ENCODE data around the gene PTPN18. TPM values are rescaled to one million over a fixed set of nuclear protein-coding genes. Genes with fewer than 3 reads are reported as not detected.
A peak's percentile ranks its signal among the peaks of the same experiment; 100 is the strongest.

Gene PTPN18
- total RNA-seq, 4 donors from 2014 or later = 39.8 to 72.6 (median 54.8) TPM

DNA sequence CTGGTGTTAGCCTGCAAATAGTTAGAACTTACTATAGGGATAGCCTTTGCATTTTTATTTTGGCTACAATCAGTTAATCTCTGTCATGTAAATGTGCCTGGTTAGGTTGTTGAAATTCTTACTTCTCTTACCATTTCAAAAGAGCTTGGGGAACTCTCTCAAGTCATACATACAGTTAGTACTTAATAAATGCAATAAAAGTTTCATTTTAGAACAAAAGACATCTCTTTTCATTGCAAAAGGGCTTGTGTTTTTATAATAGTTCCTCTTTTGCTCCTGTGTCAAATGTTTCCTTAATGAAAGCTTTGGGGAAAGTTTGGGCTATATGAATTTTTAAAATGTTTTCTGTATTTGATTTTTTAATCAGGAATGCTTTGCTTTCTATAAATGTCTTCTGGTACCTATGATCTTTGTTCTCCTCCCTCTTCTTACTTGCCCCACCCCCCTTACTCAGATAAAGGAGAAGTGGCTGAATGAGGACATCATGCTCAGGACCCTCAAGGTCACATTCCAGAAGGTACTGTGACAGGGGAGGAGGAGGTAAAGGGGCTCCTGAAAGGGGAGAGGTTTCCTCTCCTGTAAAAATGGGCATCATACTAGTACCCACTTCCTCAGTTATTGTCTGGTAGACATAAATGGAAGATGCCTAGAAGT, 13.6 kb downstream of the PTPN18 start:
- no peak for DNase-seq (ENCODE audit: low spot score in 2 of 2)
- peaks cover 0 to 11% (median 0%) of the 10 kb centered on the region in 3 donors for H3K36me3 ChIP-seq
- H3K4me3 ChIP-seq = no peak overlapping the region
- H3K27ac ChIP-seq = no peak overlapping the region
- H3K4me1 ChIP-seq = peaks cover 0 to 45% (median 7%) of the 10 kb centered on the region in 4 donors
- H3K27me3 ChIP-seq = no peaks in the 10 kb centered on the region
- no peak for TF ChIP-seq EP300 (IDR thresholded peaks at IDR 0.05)
- TF ChIP-seq, protein P1, sequence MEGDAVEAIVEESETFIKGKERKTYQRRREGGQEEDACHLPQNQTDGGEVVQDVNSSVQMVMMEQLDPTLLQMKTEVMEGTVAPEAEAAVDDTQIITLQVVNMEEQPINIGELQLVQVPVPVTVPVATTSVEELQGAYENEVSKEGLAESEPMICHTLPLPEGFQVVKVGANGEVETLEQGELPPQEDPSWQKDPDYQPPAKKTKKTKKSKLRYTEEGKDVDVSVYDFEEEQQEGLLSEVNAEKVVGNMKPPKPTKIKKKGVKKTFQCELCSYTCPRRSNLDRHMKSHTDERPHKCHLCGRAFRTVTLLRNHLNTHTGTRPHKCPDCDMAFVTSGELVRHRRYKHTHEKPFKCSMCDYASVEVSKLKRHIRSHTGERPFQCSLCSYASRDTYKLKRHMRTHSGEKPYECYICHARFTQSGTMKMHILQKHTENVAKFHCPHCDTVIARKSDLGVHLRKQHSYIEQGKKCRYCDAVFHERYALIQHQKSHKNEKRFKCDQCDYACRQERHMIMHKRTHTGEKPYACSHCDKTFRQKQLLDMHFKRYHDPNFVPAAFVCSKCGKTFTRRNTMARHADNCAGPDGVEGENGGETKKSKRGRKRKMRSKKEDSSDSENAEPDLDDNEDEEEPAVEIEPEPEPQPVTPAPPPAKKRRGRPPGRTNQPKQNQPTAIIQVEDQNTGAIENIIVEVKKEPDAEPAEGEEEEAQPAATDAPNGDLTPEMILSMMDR (IDR thresholded peaks at IDR 0.05) = no peak
- TF ChIP-seq POLR2A (IDR thresholded peaks at IDR 0.05) = no peak
- no peaks in the 10 kb centered on the region for H3K9me3 ChIP-seq

DNA sequence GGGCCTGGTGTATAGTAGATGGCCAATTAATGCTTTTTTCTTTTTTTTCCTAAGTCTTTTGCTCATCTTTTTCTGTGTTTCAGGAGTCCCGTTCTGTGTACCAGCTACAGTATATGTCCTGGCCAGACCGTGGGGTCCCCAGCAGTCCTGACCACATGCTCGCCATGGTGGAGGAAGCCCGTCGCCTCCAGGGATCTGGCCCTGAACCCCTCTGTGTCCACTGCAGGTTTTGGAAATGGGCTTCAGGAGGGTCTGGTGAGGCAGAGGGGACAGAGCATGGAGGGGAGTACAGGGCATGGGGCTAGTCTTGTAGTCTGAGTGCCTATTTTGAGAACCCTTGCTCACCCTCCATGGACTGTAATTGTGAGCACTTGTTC, 14.1 kb downstream of the PTPN18 start:
- TF ChIP-seq POLR2A (IDR thresholded peaks at IDR 0.05) (no peak), EP300 (IDR thresholded peaks at IDR 0.05) (no peak)
- TF ChIP-seq, protein P1 (IDR thresholded peaks at IDR 0.05) = no peak
- DNase-seq (ENCODE audit: low spot score in 2 of 2) = no peak
- Histone ChIP-seq H3K36me3 (peaks cover 0 to 12% (median 0%) of the 10 kb centered on the region in 3 donors), H3K27me3 (no peaks in the 10 kb centered on the region), H3K27ac (no peak overlapping the region), H3K9me3 (no peaks in the 10 kb centered on the region), H3K4me3 (no peak overlapping the region), H3K4me1 (peaks cover 0 to 50% (median 7%) of the 10 kb centered on the region in 4 donors)
- 93 to 97% methylated on average over 5 of the region's 5 CpGs for WGBS, 2 donors

DNA sequence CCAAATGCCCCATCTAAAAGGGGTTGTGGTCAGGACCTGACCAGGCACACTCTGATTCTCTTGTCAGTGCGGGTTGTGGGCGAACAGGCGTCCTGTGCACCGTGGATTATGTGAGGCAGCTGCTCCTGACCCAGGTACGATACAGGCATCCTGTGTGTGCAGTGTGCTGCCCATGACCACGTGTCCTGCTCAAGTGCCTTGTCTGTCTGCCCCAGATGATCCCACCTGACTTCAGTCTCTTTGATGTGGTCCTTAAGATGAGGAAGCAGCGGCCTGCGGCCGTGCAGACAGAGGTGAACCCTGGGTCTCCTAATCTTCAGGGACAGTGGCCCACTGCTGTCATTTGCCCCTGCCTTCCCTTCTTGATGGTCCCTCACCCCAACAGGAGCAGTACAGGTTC, 14.6 kb downstream of the PTPN18 start:
- Histone ChIP-seq H3K4me3 (no peak overlapping the region), H3K4me1 (peaks cover 0 to 53% (median 7%) of the 10 kb centered on the region in 4 donors), H3K27me3 (no peaks in the 10 kb centered on the region), H3K9me3 (no peaks in the 10 kb centered on the region), H3K27ac (peak overlapping the region in 2 of 4 donors; percentile 90), H3K36me3 (peaks cover 0 to 18% (median 0%) of the 10 kb centered on the region in 3 donors)
- TF ChIP-seq, protein P1 (IDR thresholded peaks at IDR 0.05) = no peak
- TF ChIP-seq EP300 (IDR thresholded peaks at IDR 0.05) (no peak), POLR2A (IDR thresholded peaks at IDR 0.05) (no peak)
- WGBS, 2 donors = 88 to 94% methylated on average over 9 of the region's 9 CpGs
- DNase-seq (ENCODE audit: low spot score in 2 of 2) = no peak

DNA sequence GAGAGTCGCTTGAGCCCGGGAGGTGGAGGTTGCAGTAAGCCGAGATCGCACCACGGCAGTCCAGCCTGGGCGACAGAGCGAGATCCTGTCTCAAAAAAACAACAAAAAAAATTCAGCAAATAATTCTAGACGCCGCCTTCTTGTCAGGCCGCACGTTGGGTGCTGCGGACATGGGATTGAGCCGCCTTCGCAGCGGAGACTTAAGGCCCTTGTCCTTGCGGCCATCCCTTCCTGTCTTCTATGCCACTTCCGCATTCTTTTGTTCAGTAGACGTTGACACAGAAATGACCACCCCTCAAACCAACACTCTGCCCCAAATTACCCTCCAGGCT, 15.8 kb downstream of the PTPN18 start:
- Histone ChIP-seq H3K9me3 (no peaks in the 10 kb centered on the region), H3K36me3 (peaks cover 0 to 30% (median 0%) of the 10 kb centered on the region in 3 donors), H3K4me1 (peaks cover 0 to 53% (median 9%) of the 10 kb centered on the region in 4 donors), H3K27ac (peak overlapping the region; percentile 69 to 90 (median 88)), H3K4me3 (peak overlapping the region; percentile 72 to 85 (median 74)), H3K27me3 (no peaks in the 10 kb centered on the region)
- DNase-seq (ENCODE audit: low spot score in 2 of 2) = no peak
- no peak for TF ChIP-seq EP300 (IDR thresholded peaks at IDR 0.05)
- no peak for TF ChIP-seq POLR2A (IDR thresholded peaks at IDR 0.05)
- TF ChIP-seq, protein P1 (IDR thresholded peaks at IDR 0.05) = no peak
- WGBS, 2 donors = 28 to 44% methylated on average over 18 of the region's 18 CpGs

DNA sequence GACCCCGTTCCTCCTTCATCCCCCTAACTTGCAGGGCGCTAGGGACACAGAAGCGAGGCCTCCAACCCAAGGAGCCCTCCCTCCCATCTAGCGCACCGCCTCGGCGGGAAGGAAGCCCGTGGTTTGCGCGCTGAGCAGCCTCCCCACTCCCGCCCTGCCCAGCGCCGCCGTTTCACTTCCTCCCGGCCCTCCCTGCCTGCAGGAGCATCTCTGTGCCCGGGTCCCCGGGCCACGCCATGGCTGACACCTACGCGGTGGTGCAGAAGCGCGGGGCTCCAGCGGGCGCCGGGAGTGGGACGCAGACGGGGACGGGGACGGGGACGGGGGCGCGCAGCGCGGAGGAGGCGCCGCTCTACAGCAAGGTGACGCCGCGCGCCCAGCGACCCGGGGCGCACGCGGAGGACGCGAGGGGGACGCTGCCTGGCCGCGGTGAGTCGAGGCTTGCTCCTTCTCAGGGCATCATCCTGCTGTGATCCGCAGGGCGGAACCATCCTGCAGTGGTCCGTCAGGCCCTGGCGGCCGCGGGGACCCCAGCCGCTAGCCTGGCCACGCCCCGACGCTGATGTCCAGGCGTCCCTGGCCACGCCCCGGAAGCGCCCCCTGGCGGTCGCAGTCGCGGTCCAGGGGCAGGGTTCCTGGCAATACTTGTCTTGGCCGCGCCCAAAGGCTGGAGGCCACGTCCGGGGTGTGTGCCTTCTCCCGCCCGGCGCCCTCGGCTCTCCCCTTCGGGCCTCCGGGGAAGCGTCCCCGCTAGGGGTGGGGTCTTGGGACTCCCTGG, 16.4 kb downstream of the PTPN18 start:
- Histone ChIP-seq H3K27ac (peak overlapping the region; percentile 69 to 90 (median 88)), H3K4me1 (peaks cover 0 to 53% (median 9%) of the 10 kb centered on the region in 4 donors), H3K27me3 (no peaks in the 10 kb centered on the region), H3K4me3 (peak overlapping the region; percentile 72 to 85 (median 74)), H3K36me3 (peaks cover 0 to 31% (median 0%) of the 10 kb centered on the region in 3 donors), H3K9me3 (no peaks in the 10 kb centered on the region)
- whole genome bisulfite sequencing, 2 donors = 1% methylated on average over 29 to 46 of the region's 81 CpGs
- TF ChIP-seq EP300 (IDR thresholded peaks at IDR 0.05) (peak in 1 of 2 donors; percentile 84), POLR2A (IDR thresholded peaks at IDR 0.05) (peak; percentile 53 to 58)
- TF ChIP-seq, protein P1 (IDR thresholded peaks at IDR 0.05) = peak; percentile 85 to 97 (median 92)
- peak; percentile 82 to 83 for DNase-seq (ENCODE audit: low spot score in 2 of 2)
